IPS DF 4.7 (cell line): ENCODE data around the gene TCF3.
"Not testable (repeated sequence)": the region's sequence is repeated elsewhere in the genome, so short reads cannot be mapped to it uniquely, and the experiment has no call there.

Source experiments
- DNase-seq: peaks from one replicate; pipeline ENCODE4 v3.0.0-alpha.2; 2013; ENCODE audit warnings: low spot score; ENCODE audit errors: extremely low read depth

The TCF3 gene

DNA sequence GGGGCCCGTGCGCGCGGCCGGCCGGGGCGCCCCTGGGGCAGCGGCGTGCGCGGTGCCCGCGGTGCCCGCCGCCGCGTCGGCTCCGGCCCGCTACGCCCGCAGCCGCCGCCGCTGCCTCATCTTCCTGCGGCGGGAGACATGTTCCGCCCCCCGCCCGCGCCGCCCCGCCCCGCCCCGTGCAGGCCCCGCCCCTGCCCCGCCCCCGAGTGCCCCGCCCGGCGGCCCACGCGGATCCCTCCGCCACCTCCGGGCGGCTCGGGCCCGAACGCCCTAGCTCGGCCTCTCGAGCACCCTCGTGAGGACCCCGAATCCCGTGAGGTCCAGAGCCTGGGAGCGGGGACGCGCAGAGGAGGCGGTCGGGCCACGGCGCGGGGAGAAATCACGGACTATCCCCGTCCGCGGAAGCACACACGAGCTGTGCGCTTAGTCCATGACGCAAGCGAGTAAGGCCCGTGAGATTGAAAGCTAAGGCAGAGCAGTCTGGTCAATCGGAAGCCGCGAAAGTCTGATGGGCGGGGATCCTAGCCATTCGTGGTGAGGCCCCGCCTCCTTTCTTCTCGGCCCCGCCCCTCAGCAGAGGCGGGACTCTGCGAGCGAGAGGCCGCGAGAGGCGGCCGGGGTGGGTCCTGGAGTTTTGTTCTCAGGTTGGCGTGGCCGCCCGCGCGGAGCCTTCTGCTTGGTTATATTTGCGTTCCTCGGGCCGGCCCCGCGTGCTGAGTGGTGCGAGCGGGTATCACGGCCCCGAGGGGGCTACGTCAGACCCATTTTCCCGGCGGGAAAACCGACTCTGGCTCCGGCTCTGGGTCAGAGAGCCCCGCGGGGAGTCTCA is at the start of gene TCF3:
TCF3 (minus strand) TSS at position 145 of the 829 bp plus-strand sequence. CDS start 2,367 bp downstream, outside the sequence.
- peak; percentile 89 for DNase-seq

DNA sequence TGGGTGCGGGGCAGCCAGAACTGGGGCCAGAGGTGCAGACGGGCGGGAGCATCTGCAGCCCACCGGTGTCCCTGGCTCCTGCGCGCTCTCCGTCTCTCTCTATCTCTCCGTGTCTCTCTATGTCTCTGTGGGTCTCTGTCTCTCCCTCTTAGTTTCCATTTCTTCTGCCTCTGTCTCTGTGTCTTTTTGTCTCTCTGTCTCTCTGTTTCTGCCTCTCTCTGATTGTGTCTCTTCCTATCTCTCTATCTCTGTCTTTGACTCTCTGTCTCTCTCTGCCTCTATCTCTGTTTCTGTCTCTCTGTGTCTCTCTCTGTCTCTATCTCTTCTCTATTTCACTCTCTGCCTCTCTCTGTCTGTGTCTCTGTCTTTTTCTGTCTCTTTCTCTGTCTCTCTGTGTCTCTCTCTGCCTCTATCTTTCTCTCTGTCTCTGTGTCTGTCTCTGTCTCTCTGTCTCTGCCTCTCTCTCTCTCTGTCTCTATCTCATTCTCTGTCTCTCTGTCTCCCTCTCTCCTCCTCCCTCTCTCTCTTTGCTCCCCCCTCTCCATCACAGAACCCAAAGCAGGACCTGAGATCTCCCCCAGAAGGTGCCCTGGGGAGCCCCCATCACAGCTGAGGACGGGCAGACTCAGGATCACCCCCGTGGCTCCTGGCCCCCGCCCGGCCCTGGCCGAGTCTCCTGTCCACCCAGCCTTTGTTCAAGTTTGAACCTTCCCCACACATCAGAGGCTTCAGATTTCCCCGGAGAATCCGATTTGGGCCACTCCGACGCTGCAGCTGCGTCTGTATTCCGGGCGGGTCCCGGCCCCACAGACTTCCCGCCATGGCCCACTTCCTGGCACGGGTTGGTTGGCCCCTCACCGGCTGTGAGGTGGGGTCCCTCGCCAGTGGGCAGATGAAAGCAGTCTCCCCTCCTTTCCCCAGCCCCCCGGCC is 48.6 kb upstream of the TCF3 start:
- no peak for DNase-seq

DNA sequence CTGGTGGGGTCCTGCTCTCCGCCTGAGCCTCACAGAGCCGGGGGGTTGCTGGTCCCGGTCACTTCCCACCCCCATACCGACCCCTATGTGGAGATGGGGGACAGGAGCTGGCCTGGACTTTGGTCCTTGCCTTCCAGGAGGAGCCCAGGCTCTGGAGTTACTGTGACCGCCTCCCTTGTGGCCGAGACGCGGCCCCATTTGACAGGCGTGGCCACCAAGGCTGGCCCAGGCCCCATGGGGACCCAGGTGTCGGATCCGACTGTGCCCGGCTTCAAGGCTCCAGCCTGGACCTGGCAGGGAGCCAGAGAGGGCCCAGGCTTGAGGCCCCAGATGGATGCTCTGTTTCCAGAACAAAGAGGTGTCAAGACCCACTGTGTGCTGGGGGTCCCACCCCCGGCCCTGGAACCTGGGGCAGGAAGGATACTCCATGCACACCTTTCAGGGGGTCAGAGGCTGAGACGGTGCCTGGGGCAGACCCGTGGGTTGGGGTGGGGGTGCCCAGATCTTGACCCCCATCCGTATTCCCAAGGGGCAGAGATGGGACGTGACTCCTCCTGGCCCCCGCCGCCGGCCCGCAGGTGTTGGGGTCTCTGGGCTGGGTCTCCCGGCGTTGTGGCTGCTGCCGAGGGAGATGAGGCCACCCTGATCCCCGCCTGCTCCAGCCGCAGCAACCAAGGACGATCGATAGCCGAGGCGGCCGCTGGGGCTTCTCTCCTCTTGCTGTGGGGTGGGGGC is 47.8 kb upstream of the TCF3 start:
- DNase-seq, result no peak

DNA sequence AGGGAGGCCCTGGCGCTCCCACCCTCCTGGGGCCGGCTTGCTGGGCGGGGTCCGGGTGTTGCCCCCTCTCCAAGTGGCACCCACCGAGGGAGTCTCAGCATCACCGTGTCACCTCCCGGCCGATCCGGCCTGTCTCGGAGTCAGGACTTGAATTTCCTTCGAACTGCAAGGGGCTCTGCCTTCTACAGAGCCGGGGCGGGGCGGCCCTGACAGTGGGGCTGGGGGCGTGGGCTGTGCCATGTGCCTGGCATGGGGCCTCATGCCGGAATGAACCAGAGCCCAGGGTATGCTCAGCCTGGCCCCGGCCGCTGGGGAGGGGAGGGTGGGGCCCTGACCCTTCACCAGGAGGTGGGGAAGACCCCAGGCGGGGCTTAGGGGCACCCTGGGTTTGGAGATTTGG is 47.0 kb upstream of the TCF3 start:
- DNase-seq, result no peak

DNA sequence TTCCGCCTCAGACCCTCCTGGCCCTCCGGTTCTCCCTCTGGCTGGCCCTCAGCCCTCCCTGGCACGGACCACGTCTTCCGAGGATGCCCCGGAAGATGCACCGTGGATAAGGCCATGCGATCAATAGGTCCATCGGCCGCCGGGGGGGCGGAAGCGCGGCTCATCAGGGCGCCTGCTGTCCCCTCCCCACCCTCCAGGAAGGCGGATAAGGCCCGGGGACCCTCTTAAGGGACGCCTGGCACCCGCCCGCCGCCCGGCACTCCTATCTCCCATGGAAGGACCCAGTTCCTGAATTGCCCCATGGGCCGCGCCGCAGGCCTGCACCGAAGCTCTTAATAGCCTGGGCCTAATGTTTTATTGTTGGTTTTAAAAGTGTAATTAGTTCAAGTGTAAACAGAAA is 46.2 kb upstream of the TCF3 start:
- DNase-seq, result no peak

DNA sequence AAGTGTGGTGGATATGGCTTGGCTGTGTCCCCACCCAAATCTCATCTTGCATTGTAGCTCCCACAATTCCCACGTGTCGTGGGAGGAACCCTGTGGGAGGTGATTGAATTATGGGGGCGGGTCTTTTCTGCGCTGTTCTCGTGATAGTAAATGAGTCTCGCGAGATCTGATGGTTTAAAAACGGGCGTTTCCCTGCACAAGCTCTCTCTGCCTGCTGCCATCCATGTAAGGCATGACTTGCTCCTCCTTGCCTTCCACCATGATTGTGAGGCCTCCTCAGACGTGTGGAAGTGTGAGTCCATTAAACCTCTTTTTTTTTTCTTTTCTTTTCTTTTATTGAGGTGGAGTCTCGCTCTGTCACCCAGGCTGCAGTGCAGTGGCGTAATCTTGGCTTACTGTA is 43.1 kb upstream of the TCF3 start:
- not testable (repeated sequence) for DNase-seq

DNA sequence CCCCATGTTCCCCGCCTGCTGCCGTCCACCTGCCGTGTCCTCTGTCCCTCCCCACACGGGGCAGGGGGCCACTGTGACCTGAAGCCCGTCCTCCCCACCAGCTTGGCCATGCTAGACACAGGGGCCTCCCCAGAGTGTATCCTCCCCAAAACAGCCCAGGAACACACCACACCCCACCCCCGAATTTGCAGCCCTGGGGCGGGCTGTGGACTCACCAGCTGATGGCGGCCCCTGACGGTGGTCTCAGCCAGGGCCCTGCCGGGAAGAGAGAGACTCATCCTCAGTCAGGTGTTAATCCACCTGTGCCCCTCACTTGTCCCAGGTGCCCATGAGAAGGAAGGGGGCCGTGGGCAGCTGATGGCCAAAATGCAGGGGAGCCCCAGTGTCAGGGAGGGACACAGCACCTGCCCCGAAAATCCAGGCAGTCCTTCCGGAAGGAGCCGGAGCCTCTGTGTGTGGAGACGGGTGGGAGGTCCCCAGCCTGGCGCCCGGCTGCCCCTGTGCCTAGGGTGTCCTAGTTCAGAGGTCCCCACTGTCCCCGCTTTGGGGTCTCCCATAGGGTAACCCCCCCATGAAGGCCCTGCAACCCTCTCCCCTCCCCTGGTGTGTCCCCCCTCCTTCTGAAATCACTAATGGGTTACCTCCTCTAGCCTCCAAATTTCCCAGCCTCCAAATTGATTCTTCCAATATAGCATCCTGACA is 39.3 kb upstream of the TCF3 start:
- DNase-seq, result no peak

DNA sequence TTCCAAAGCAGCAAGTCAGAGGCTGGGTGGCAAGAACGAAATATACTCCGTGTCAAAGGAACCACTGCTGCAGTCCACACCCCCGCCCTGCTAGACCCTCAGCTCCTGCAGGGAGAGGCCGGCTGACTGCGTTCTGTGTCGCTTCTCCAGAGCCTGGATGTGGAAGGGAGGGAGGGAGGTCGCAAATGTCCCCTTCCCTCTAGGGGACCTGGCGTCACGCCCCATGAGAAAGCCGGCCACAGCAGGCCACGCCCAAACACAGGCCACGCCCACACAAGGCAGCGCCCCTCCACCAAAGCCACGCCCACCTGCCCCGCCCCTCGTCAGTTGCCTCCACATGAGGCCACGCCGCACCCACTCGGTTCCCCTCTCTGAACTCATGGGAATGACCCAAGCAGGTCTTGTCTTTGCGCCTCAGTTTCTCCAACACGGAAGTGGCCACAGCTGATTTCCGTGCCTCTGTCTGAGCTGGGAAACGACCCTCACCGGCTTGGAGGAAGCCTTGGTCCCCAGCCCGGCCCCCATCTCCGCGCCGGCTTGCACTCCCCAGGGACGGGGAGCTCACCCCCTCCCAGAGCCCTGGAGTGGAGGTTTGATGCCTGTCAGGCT is 38.4 kb upstream of the TCF3 start:
- DNase-seq, result no peak

DNA sequence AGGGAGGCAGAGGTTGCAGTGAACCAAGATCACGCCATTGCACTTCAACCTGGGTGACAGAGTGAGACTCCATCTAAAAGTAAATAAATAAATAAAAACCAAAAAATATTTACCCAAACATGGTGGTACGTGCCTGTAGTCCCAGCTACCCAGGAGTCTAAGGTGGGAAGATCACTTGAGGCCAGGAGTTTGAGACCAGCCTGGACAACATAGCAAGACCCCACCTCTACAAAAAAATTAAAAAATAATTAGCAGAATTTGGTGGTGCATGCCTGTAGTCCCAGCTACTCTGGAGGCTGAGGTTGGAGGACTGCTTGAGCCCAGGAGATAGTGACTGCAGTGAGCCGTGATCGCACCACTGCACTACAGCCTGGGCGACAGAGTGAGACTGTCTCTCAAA is 33.4 kb upstream of the TCF3 start:
- not testable (repeated sequence) for DNase-seq

DNA sequence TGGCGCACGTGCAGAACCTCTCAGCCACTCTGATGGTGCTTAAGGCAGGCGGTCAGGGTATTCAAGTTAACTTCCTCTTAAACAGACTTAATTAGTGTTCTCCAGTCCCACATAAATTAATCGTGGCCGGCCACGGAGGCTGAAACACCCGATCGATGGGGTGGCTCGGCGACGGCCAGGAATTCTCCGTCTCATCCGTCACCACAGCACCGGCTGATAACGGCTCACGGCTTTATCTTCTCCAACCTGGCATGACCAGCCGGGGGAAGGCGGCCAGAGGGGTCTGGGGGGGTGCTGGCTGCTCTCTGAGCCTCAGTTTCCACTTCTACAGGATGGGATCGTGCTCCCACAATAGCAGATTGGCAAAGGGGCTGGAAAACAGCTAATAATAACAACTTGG is 32.6 kb upstream of the TCF3 start:
- no peak for DNase-seq

DNA sequence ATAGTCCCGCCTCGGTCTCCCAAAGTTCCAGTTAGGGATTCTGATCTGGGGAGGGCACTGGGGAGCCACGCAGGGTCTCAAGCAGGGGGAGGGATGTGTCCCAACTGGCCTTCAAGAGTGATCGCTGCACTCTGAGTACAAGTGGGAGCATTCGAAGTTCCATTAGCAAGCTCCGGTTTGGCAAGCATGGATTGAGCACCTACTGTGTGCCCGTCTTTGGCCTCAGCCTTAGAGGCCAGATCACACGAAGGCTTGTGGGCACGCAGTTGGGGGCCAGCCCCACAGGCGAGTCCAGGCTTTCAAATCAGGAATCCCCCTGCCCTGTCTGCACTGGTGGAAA is 32.1 kb upstream of the TCF3 start:
- DNase-seq, result no peak

DNA sequence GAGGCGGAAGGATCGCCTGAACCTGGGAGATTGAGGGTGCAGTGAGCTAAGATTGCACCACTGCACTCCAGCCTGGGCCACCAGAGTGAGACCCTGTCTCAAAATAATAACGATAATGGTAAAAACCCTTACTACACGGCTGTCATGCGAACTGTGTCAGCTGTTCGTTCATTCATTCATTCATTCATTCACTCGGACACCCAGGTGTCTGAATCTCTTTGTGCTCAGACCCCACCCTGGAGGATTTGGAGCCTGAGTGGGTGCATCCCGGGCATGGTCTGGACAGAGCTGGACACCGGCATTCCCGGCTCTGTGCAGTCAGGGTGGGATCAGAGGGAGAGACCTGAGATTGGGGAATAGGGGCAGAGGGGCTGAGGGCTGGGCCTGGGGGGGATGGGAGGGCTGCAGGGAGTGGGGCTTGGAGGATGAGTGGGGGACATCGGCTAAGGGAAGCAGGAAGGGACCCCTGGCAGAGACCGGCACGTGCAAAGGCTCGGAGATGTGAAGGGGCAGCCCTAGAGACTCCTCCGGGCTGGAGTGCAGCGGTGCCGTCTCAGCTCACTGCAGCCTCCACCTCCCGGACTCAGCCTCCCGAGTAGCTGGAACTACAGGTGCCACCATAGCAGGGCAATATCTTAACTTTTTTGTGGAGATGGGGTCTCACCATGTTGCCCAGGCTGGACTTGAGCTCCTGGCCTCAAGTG is 31.6 kb upstream of the TCF3 start:
- DNase-seq, result no peak

DNA sequence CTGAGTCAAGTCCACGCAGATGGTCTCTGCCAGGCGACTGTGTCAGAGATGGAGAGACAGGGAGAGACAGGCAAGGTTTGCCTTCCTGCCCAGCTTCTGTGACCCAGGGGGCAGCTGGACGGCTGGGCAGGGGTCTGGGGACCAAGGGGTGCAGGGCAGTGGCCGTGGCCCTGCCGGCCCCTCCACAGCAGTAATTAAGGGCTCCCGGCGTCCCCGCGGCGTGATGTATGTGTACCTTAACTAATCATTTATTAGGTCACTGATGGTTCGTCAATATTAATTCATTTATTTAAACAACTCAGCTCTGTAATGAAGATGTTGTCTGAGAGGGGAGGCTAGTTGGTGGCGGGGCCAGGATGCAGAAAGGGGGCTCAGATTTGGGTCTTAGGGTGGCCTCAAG is 28.6 kb upstream of the TCF3 start:
- no peak for DNase-seq

DNA sequence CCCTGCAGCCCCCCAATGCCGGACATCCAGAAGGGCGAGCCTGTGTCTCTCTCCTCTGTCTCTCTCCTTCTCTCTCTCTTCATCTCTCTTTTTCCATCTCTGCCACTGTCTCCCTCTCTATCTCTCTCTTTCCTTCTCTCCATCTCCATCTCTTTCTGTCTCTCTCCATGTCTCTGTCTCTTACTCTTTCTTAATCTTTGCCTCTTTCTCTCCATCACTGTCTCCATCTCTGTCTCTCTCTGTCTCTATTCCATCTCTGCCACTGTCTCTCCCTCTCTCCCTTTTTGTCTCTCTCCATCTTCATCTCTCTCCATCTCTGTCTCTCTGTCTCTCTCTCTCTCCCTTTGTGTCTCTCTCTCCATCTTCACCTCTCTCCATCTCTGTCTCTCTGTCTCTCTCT is 25.7 kb upstream of the TCF3 start:
- no peak for DNase-seq

DNA sequence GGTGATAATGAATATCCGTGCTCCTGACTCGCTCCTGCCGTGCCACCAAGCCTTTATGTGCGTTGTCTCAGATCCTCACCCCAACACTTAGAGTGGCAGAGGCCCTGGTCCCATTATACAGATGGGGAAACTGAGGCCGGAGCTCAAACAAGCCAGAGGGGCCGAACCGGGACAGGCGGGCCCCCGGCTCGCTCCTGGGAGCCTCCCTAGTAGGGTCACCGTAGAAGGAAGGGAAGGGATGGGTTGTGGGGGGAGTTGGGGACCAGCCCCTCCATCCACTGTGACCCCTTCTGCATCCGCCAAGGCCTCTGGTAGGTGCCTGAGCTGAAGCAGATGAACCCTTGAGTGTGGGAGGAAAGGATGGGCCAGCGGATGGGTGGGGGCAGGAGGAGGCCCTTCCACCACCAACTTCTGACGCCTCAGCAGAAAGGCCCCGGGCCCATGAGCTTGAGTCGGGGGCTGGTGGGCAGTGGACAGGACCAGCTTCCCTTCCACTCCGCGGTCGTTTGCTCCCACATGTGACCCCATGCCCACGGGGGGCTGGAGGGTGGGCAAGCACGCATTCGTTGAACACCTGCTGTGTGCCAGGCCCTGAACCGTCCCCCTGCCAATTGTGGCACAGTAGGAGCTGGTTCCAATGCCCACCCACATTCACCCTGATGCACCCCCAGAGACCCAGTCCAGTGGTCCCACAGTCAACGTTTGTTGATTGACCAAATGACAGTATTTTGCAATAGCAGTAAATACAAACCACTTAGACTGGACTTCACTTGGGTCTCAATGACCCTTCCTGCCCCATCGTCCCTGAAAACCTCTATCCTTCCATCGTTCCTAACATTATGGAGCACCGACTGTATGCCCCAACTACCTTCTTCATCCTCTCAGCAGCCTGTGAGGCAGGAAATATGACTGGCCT is 24.2 kb upstream of the TCF3 start:
- no peak for DNase-seq

DNA sequence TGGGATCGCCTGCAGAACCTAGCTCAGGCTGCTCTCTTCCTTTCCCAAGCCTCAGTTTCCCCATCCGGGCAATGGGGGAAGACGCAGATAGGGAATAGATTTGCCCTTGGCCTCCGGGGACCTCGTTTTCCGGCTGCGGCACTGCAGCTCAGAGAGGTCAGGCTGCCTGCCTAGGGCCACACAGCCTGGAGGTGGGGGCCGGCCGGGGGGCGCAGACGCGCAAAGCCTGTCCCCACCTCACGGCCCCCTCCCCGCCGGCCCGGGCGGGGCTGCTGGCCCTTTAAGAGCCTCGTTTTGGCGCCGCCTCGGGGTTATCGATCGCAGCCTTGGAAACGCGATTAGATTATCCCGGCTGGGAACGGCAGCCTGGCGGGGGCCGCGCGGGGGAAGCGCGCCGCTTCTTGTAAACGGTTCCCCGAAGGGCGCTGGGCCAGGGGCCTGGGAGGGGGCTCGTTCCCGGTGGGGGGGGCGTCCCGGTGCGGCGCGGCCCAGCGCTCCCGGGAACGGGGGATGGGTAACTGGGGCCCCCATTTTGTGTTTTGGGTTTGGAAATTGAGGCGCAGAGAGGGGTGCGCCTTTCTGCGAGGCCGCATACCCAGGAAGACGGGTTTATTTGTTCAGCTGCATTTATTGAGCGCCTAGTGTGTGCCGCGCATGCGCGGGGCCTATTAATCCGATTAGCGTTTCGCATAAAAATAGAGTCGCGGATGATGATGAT is 23.4 kb upstream of the TCF3 start:
- no peak for DNase-seq

DNA sequence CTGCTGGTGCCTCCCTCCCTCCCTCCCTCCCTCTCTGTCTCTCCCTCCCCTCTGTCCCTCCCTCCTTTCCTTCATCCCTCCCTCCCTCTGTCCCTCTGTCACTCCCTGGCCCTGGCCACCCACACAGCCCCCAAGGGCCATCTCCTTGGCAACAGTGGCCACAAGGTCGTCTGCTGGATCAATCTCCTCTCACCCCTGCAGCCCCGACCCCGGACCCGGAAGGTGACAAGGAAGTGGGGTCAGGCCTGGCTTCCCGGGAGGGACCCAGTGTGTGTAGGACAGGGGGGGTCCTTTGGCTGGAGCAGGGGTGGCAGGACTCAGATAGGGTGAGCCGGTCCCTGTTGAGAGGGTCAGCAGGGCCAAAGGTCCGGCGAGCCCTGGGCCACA is 21.9 kb upstream of the TCF3 start:
- DNase-seq, result no peak

DNA sequence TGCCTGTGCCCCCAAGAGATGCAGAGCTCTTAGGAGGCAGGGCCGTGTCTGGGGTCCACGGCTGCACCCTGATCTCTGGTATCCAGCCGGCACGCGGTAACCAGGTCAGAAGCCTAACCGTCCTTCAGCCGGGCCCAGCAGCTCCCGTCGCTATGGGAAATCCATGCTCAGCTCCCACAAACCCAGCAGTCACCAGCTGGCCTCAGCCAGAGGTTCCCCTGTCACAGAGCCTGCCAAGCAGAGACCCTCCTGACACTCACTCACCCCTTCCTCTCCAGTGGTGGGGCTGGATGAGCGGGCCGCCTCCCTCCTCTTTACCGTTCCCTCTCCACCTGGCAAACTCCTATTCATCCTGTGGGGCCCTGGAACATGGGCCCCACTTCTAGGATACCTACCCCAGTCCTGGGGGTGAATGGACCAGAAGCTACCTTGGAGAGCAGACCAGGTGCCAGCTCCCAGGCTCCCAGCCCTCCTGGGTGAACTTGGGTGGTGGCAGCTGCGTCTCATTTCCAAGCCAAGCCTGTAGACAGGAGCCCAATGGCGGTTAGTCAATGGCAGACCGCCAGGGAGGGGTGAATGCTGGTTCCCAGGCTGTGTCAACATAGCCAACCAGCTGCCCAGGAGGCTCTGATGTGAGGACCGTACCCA is 21.4 kb upstream of the TCF3 start:
- no peak for DNase-seq
